GM12878 (cell line): ENCODE data around the gene SNX30. TPM values are rescaled to one million over a fixed set of nuclear protein-coding genes. Genes with fewer than 3 reads are reported as not detected.

Experiments used
- ATAC-seq: fragments of 200-7000 bp; cut with Tn5 transposase; 3 replicates; pipeline ENCODE4 v1.9.1; 2020; ENCODE audit warnings: mild to moderate bottlenecking, moderate library complexity
- BruUV-seq: library from RNA; stranded (reverse); fragments of 400-500 nt; replicated peaks from 2 replicates; lab custom pipeline; 2021; lab: Mats Ljungman, UMichigan
- CTCF ChIA-PET: fragments of 300-600 bp; sonication (Branson Sonifier 250); formaldehyde crosslinking; extraction: SDS; loops from one replicate; lab custom pipeline; 2021; ENCODE audit warnings: inconsistent platforms; lab: Yijun Ruan, JAX
- POLR2A ChIA-PET: fragments of 350-600 bp; formaldehyde crosslinking; extraction: SDS; loops from one replicate; lab custom pipeline; 2021; ENCODE audit warnings: inconsistent platforms; lab: Charles Lee
- RAD21 ChIA-PET: fragments of 300-600 bp; sonication (Branson Sonifier 250); formaldehyde crosslinking; loops from one replicate; lab custom pipeline; 2023; ENCODE audit warnings: antibody characterized with exemption; ENCODE audit not compliant: unreplicated experiment; lab: Charles Lee
- SMC1A ChIA-PET: fragments of 300-600 bp; sonication (Branson Sonifier 250); formaldehyde crosslinking; loops from one replicate; lab custom pipeline; 2023; ENCODE audit not compliant: unreplicated experiment, uncharacterized antibody; lab: Charles Lee
- DNase-seq: peaks from one replicate; pipeline ENCODE4 v3.0.0-alpha.2; 2011; ENCODE audit warnings: low read depth, low spot score
- FAIRE-seq: peaks from 3 replicates; lab custom pipeline; 2011; peaks lifted over from hg19 to GRCh38; lab: Jason Lieb, UNC
- H2AFZ ChIP-seq: 2 replicates; pipeline ENCODE4 v1.6.0; 2011; ENCODE audit warnings: low read depth, low read length, control low read depth; ENCODE audit not compliant: control insufficient read depth
- H3K27ac ChIP-seq: 2 replicates; pipeline ENCODE4 v1.5.1; 2011; ENCODE audit warnings: control low read depth; ENCODE audit not compliant: control insufficient read depth, insufficient read depth
- H3K27me3 ChIP-seq, 2 experiments: replicated peaks in 1 of 2; 2 replicates each; pipeline versions ENCODE4 v1.6.0 to v1.6.1; 2011; ENCODE audit warnings: low read length in 1 of 2; ENCODE audit not compliant: control insufficient read depth in 2 of 2, insufficient read depth in 2 of 2
- H3K36me3 ChIP-seq, 2 experiments: 2 replicates each; pipeline ENCODE4 v1.5.1; 2011; ENCODE audit warnings: low read length in 1 of 2; ENCODE audit not compliant: control insufficient read depth in 2 of 2, insufficient read depth in 2 of 2
- H3K4me1 ChIP-seq: 2 replicates; pipeline ENCODE4 v1.6.1; 2011; ENCODE audit warnings: mild to moderate bottlenecking, low read length, moderate library complexity, mixed read lengths; ENCODE audit not compliant: control insufficient read depth, insufficient read depth
- H3K4me2 ChIP-seq: 2 replicates; pipeline ENCODE4 v1.6.0; 2011; ENCODE audit warnings: control low read depth; ENCODE audit not compliant: control insufficient read depth, insufficient read depth
- H3K4me3 ChIP-seq: fragments of 200-600 bp; sonication (generic); 2 replicates; pipeline ENCODE4 v1.5.1; 2016
- H3K79me2 ChIP-seq: 2 replicates; pipeline ENCODE4 v1.6.0; 2011; ENCODE audit warnings: low read length; ENCODE audit not compliant: control insufficient read depth, insufficient read depth
- H3K9ac ChIP-seq: 2 replicates; pipeline ENCODE4 v1.8.0; 2011; ENCODE audit warnings: low read length, control low read depth, mixed read lengths; ENCODE audit not compliant: control insufficient read depth, insufficient read depth
- H3K9me3 ChIP-seq: replicated peaks from 3 replicates; pipeline ENCODE4 v1.5.1; 2011; ENCODE audit warnings: mild to moderate bottlenecking, low read length; ENCODE audit not compliant: control insufficient read depth, insufficient read depth
- H4K20me1 ChIP-seq: 2 replicates; pipeline ENCODE4 v1.6.0; 2011; ENCODE audit not compliant: control insufficient read depth, insufficient read depth
- ATF2 ChIP-seq: IDR thresholded peaks from 2 replicates; pipeline ENCODE4 v1.6.1; 2012; ENCODE audit warnings: low read length, inconsistent platforms
- CBX5 ChIP-seq: sonication (generic); IDR thresholded peaks from 2 replicates; pipeline ENCODE4 v1.6.1; 2016; ENCODE audit warnings: low read depth, moderate library complexity, mild to moderate bottlenecking, inconsistent platforms
- CTCF ChIP-seq, 3 experiments: IDR thresholded peaks in 2 of 3; conservative IDR thresholded peaks in 1 of 3; 2 replicates each; pipeline ENCODE4 v1.5.1; 2011; ENCODE audit warnings: low read depth in 3 of 3, low read length in 3 of 3, mild to moderate bottlenecking in 3 of 3, control low read depth in 2 of 3, moderate library complexity in 2 of 3, inconsistent platforms in 1 of 3, mixed read lengths in 1 of 3; ENCODE audit not compliant: control insufficient read depth in 2 of 3, insufficient read depth in 1 of 3; ENCODE audit errors: extremely low read depth in 1 of 3
- EED ChIP-seq: sonication (generic); IDR thresholded peaks from 2 replicates; pipeline ENCODE4 v1.6.1; 2016; ENCODE audit warnings: antibody characterized with exemption, low read depth
- ELK1 ChIP-seq: IDR thresholded peaks from 2 replicates; pipeline ENCODE4 v1.6.1; 2012; ENCODE audit warnings: low read depth, low read length, improper control_type of control experiment
- FOXK2 ChIP-seq: fragments of 450-650 bp; IDR thresholded peaks from 2 replicates; pipeline ENCODE4 v1.6.1; 2017; ENCODE audit warnings: mild to moderate bottlenecking, moderate library complexity
- HDAC6 ChIP-seq: fragments of 200-600 bp; sonication (generic); IDR thresholded peaks from one replicate; pipeline ENCODE4 v1.8.0; 2017; ENCODE audit warnings: antibody characterized with exemption; ENCODE audit not compliant: unreplicated experiment
- JUNB ChIP-seq: IDR thresholded peaks from 2 replicates; pipeline ENCODE4 v1.6.1; 2016; ENCODE audit warnings: antibody characterized with exemption, mild to moderate bottlenecking
- KAT2A ChIP-seq: conservative IDR thresholded peaks from 2 replicates; pipeline ENCODE4 v1.6.1; 2011; ENCODE audit warnings: low read depth, low read length; ENCODE audit not compliant: control insufficient read depth
- MTA3 ChIP-seq: IDR thresholded peaks from 2 replicates; pipeline ENCODE4 v1.6.1; 2012; ENCODE audit warnings: low read length, inconsistent platforms, borderline replicate concordance
- MYB ChIP-seq: fragments of 150-350 bp; IDR thresholded peaks from 2 replicates; pipeline ENCODE4 v1.6.1; 2014; ENCODE audit warnings: mild to moderate bottlenecking, low read depth, low read length, borderline replicate concordance
- RB1 ChIP-seq: fragments of 450-650 bp; formaldehyde crosslinking; IDR thresholded peaks from 2 replicates; pipeline ENCODE4 v1.6.1; 2017; ENCODE audit warnings: mild to moderate bottlenecking, borderline replicate concordance
- RELB ChIP-seq: fragments of 450-650 bp; IDR thresholded peaks from 2 replicates; pipeline ENCODE4 v1.6.1; 2017; ENCODE audit warnings: low read depth, mild to moderate bottlenecking, moderate library complexity
- RFX5 ChIP-seq: IDR thresholded peaks from 2 replicates; pipeline ENCODE4 v1.6.1; 2011; ENCODE audit warnings: low read depth, low read length, improper control_type of control experiment
- ZNF274 ChIP-seq: IDR thresholded peaks from one replicate; pipeline ENCODE4 v1.8.0; 2011; ENCODE audit not compliant: insufficient read length, insufficient read depth
- ZZZ3 ChIP-seq: IDR thresholded peaks from 2 replicates; pipeline ENCODE4 v1.6.1; 2011; ENCODE audit warnings: low read depth; ENCODE audit not compliant: control insufficient read depth, insufficient read length
- WGBS: methylation state at CpG from one replicate; pipeline ENCODE4 v1.1.6; 2016; ENCODE audit warnings: low lambda C conversion rate; ENCODE audit not compliant: insufficient replicate concordance, insufficient coverage; ENCODE audit errors: missing lambda C conversion rate; 5-methylcytosine and 5-hydroxymethylcytosine counted together
- in situ Hi-C: fragments of 300-500 bp; cut with MboI; formaldehyde crosslinking; loops from 9 replicates; pipeline ENCODE4 v1.14.3; 2018; ENCODE audit warnings: mixed read lengths
- intact Hi-C: fragments of 100-400 bp; cut with micrococcal nuclease; formaldehyde crosslinking; loops from one replicate; pipeline ENCODE4 v1.14.2; 2022; ENCODE audit not compliant: unreplicated experiment
- polyA plus RNA-seq, 11 experiments: library from polyadenylated mRNA; depleted of rRNA in 4 of 11; unstranded in 6 of 11; stranded (reverse) in 5 of 11; fragments of >200 nt; fragmentation: Nextera tagmentation in 4 of 11; fragmentation: Illumina TruSeq in 1 of 11; extraction: Ambion mirVana in 4 of 11; extraction: Trizol in 1 of 11; gene quantifications; 1 replicate in 1 of 11; 2 replicates in 10 of 11; pipeline versions ENCODE4 v1.2.1 to v1.2.3, GENCODE V29; 2011 to 2016; ENCODE audit warnings: inconsistent platforms in 2 of 11, missing spikeins in 2 of 11, low read depth in 1 of 11
- total RNA-seq, 4 experiments: library from RNA; depleted of rRNA in 3 of 4; stranded (reverse); fragments of >200 nt in 3 of 4; fragmentation: Illumina TruSeq in 1 of 4; extraction: Trizol in 1 of 4; gene quantifications; 2 replicates each; pipeline versions ENCODE4 v1.2.1 to v1.2.3, GENCODE V29; 2013 to 2021

Gene SNX30
- total and polyA plus RNA-seq, 10 of the 15 experiments (the other 5 are each of a cell fraction or from before 2014, with no cell fraction given): 0.53 to 4.0 (median 1.5) TPM

GRCh38 chr9:112864982-112865381 lies 114.4 kb downstream of the SNX30 start:
- Histone ChIP-seq H3K9me3 (no peaks in the 10 kb centered on the region), H3K27me3 (no peaks in the 10 kb centered on the region; a peak in 1 of 4 replicates), H3K4me1 (peaks cover 47% of the 10 kb centered on the region), H3K79me2 (no peaks in the 10 kb centered on the region), H3K27ac (no peak overlapping the region), H3K4me3 (no peak overlapping the region), H3K36me3 (no peaks in the 10 kb centered on the region; a peak in 1 of 4 replicates), H2AFZ (no peak overlapping the region), H4K20me1 (no peaks in the 10 kb centered on the region; the same call in 1 of the 2 replicates), H3K4me2 (no peak overlapping the region), H3K9ac (no peak overlapping the region)
- DNase-seq (no peak), ATAC-seq (no peak), FAIRE-seq (no peak)
- ChIA-PET POLR2A (no interaction called here), SMC1A (no interaction called here), RAD21 (no interaction called here), CTCF (interaction anchor here (2.3 kb wide), 1 partner anchor 38 kb away, joined by 10 read pairs; no protein-coding TSS in a partner anchor)
- in situ Hi-C loops: no loop called here
- WGBS: 85% methylated on average over 7 of the region's 7 CpGs
- intact Hi-C loops: no loop called here
- no TSS peak for BruUV-seq
- TF ChIP-seq ZZZ3: no peak
- TF ChIP-seq ZNF274: no peak
- TF ChIP-seq KAT2A: no peak
- no peak for TF ChIP-seq HDAC6
- TF ChIP-seq RFX5: no peak
- TF ChIP-seq CTCF (IDR thresholded peaks at IDR 0.05 in 2 of 3, conservative IDR thresholded peaks at IDR 0.05 in 1 of 3; ENCODE audit: control insufficient read depth in 2 of 3, extremely low read depth in 1 of 3, insufficient read depth in 1 of 3, low read depth in 3 of 3, low read length in 3 of 3): no peak
- TF ChIP-seq RB1: no peak
- TF ChIP-seq MTA3: no peak
- no peak for TF ChIP-seq RELB
- no peak for TF ChIP-seq EED
- no peak for TF ChIP-seq ELK1
- TF ChIP-seq MYB: no peak
- TF ChIP-seq FOXK2: no peak
- no peak for TF ChIP-seq CBX5
- no peak for TF ChIP-seq ATF2
- no peak for TF ChIP-seq JUNB
